GM19467 (cell line): Measurements from ENCODE around the gene AGBL3.

ENCODE experiments used
- ATAC-seq: cut with Tn5 transposase; IDR thresholded peaks from one replicate; pipeline ENCODE4 v1.9.1; 2021; ENCODE audit warnings: mild to moderate bottlenecking, moderate library complexity; ENCODE audit not compliant: unreplicated experiment

AGBL3 gene

DNA sequence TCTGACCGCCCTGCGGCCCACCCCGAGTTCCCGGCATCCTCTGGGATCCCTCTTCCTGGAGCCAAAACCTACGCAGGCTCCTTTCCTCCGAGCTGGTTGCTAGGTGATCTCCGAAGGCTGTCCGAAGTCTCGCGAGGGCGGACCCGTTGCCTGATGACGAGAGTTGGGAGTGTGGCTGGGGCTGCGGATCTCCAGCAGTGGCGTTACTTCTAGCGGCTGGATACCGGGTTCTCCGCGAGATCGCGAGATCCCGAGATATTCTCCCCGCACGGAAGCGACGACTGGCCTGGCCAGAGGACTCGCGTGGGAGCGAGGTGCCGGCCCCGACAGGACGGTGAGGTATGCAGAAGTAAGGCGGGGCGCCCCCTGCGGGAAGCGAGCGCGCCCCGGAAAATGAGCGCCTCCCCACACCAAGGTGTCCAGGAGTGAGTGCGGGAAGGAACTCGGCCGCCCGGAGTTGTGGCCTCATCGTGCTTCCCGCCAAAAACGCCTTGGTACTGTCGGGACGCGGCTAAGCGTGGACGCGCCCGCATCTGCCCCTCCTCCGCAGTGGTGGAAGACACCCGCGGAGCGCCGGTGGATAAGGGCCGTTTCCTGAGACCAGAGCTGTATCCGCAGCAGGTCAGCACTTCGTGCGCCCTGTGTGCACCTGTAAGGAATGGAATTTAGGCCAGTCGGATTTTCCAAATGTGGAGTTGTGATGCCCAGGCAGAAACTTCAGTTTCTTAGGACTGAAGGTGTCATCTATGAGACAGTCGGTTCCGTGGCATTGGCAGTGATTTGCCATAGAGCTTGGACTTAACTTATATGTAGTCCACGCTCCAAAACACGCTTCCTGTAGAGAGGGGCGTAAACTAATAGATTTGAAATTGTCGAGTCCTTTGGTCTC, at the start of gene AGBL3:
Gene AGBL3 (plus strand): TSS at position 146 of the 889 bp plus-strand sequence. CDS start 1,426 bp downstream, outside the sequence.
- ATAC-seq: peak; percentile 88

DNA sequence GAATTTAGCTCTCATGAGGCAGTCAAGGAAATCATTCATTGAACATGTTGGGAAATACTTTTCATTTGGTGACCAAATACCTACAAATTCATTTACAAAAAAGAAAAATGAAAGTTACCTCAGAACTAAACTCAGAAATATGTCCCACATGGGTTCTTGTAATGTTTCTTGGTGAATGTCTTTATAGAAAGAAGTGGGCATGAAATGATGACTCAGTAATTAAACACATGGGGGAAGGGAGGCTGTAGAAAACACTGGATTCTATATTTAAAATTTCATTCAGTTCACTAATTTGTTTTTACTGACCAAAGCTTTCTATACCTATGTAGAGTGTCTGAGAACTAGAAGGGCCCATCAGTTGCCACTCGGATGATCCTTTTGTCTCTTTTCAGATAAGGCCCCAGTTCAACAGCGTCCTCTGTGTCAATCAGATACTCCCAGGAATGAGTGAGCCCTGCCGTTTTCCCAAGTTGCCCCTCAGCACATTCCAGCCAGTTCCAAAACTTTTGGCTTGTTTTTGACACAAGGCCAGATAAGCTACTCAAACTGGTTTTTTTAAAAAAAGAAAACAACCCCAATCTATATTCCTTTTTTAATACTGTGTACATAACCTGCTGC, 49.3 kb upstream of the AGBL3 start:
- ATAC-seq: no peak

DNA sequence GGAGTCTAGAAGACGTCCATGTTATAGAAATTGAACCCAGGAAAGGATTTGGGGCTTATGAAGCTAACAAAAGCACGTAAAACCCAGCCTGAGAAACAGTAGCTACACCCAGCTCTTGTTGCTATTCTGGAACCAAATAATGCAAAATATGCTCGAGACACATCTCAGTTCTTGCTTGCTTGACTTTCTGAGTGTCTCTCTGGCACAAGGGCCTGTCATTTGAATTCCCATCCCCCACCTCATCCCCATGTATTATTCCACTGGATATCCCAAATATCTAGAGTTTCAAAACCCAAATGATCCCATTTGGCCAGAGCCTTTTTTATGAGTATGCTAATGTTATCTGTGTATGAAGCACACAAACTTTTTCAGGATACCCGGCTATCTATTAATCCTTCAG, 48.2 kb upstream of the AGBL3 start:
- ATAC-seq: no peak

DNA sequence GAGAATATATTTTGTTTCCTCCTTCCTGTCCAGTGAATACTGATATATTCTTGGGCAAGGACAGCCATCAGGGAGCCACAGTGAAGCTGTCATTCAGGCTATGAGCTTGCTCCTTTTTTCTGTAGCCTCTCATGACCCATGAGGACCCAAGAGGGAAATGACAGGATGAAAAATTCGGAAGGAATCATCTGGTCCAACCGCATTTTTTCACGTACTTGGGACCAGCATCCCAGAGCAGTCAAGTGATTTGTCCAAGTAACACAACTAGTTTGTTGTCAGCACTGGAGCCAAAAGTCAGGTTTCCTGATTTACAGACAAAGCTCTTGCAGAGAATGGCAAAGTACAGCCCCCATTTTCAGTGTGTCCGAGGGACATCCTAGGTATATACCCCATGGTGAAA, 47.2 kb upstream of the AGBL3 start:
- ATAC-seq: no peak

DNA sequence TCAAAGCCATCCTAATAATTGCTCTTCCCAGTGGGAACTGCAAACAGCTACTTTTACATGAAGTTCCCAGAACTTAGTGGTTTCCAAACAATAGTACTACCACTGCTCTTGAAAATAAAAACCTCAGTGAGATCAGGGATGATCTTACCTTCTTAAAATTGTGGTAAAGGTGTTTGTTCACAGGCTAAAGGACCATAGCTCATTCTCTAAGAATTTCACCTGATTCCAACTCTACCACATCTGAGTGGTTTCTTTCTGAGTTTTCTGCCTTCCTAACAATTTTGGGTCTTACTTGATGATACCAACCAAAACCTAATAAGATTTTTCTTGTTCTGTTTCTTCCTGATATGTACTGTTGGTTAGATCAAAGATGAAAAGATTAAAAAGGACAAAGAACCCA, 45.6 kb upstream of the AGBL3 start:
- ATAC-seq: no peak

DNA sequence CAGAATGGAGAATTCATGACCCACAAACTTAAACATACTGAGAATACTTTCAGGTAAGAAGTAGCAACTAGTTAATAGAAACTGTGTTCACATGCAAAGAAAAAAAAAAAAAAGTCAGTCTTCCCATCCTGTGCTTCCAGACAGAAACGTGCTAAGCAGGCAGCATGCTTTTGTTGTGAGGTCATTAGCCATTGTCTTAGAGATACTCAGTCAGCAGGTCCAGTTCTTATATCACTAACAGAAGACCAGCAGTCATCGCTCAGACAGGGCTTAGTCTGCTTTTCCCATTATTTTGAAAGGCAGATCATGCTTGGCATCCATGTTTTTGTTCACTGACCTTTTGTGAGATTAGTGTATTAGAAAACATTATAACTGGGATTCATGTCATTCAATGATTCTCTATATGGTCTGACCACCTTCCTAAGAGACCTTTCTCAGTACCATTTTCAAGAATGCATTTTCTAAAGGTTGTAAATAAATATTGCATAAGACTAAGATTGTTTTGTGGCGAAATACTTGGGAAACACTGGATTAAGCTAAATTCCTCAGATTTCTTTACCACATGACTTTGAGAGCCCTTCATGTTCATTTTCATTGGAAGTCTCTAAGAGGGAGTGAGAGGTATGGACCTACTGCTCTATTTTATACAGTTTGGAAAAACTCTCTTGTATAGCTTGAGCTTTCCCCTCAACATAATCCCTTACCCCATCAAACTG, 45.0 kb upstream of the AGBL3 start:
- ATAC-seq: no peak

DNA sequence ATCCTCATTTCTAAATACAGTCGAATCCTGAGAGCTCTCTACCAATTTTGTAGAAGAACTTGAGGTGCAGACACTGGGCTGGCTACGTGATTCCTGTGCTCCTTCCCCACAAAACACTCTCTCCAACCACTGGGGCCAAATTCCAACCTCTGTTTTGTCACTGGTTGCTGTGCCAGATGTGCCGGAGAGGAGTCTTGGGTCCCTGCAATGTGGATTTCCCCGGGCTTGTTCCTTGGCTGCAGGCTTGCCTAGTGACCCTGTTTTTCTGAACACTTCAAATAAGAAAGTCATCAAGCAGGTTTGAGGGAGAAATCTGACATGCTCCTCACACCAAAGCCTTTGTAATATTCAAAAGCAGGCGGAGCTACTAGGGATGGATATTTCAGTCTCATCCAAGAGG, 44.4 kb upstream of the AGBL3 start:
- ATAC-seq: no peak

DNA sequence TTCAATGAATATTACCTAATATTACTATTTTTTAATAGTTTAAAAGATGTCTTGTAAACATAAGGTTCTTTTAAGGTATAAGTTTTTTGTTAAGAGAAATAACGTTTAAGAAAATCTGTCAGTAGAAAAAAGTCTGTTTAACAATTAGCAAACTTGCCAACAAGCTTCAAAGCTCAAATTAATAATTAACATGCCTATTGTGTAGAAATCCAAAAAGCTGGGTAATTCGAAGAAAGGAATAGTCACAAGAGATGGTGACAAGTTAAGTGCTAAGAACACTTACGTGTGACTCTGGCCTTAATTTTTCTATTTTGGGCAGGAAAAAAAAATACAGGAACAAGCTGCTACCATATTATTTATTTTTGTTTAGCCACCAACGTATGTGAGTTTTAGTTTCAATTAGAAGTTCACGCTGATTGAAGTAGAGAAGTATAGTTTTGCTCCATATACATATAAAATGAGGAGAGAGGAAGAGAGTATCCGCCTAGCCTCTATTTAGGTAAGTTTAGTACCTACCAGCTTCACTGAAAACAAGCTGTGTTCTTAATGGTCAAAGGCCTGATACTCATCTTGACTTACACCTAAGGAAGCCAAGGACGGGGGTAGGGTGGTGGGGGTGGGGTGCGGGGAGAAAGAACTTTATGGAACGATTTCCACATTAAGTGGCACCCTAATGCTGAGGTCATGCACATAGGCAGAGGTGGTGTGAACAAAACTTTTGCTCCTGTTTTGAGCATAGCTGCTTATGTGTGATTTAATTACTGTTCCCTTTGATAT, 43.4 kb upstream of the AGBL3 start:
- ATAC-seq: no peak

DNA sequence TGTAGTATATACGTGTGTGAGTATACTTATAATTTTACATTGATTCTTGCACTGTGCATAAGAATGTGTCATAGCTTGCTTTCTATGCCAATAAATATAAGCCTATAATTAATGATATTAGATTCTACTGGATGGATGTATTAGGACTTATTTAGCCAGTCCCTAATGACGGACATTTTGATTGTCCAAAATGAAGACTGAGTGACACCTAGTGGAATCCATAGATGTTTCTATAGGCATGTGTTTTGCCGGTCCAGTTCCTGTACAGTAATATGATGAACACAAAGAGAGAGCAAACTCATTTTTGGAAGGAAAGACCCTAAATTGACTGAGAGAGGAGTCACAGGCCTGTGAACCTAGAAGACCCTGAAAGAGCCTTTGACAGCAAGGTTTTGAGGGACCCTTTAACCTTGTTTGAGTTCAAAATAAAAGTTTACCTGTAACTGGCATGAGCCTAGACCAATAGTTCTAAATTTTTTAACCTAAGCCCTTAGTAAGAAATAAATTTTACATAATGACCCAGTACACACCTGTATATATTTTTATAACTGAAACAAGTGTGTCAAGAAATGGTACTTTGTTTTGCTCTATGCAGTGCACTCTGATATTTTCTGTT, 42.4 kb upstream of the AGBL3 start:
- ATAC-seq: peak; percentile 65

DNA sequence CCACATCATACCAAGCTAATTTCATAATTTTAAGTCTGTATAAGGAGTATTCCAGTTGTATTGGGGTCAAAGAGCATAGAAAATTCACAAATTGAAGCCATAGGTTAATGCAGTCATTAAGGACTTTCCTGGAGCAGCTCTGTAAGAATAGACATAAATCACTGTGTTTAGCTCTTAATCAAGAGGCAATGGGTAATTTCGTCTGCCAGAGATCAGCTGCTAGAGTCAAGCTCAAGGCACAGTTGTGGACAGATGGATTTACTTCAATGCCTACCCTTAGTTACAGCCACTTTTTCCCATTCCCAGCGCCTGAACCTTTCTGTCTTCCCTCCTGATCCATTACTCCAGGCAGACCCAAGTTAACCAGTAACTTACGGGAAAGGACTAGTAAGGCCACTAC, 40.6 kb upstream of the AGBL3 start:
- no peak for ATAC-seq

DNA sequence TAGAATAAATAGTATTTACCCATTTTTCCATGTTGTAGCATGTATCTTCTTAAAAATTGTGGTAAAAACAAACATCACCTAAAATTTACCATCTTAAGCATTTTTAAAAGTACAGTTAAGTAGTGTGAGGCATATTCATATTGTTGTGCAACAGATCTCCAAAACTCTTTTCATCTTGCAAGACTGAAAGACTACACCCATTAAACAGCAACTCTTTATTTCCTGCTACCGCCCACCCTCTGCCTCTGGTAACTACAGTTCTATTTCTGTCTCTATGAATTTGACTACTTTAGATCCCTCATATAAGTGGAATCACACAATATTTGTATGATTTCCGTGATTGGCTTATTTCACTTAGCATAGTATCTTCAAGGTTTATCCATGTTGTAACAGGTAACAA, 40.0 kb upstream of the AGBL3 start:
- no peak for ATAC-seq

DNA sequence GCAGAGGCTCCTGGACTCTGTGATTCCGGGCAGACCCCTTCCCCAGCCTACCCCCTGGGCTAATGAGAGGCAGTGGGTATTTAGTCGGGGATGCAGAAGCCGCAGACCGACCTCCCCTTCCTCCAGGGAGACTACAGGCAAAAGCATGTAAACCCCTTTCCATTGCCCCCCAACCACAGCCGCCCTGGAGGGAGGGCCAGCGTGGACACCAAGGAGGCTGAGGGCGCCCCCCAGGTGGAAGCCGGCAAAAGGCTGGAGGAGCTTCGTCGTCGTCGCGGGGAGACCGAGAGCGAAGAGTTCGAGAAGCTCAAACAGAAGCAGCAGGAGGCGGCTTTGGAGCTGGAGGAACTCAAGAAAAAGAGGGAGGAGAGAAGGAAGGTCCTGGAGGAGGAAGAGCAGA, 39.0 kb upstream of the AGBL3 start:
- no peak for ATAC-seq

DNA sequence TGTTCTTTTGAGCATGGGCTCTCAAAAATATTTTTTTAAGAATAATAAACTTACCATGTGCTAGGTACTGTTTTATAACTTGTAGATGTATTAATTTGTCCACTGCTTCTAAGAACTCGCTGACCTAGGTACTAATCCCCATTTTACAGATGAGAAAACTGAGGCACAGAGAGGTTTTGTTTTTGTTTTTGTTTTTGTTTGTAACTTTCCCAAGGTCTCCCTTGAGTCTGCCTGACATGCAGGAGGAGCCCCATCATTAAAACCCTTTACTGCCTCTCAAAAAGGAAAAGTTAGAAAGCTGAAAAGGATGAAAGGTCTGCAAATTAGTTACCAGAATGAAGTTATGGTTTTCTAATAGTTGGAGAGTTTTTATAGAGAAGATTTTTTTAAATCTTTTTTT, 38.5 kb upstream of the AGBL3 start:
- ATAC-seq: no peak

DNA sequence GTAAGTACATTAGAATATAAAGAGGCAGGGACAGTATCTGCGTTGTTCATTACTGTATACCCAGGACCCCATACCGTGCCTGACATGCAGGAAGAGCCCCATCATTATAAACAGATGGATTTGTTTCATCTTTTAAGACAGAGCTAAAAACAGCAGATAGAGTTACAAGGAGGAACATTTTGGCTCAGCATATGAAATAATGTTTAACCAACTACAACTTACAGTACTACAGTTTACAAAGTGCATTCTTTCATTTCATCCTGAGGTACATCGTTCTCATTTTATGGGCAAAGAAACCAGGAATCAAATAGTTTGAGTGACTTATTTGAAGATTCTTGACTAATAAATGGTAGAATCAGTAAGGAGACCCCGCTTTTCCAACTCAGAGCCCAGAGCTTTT, 38.1 kb upstream of the AGBL3 start:
- ATAC-seq: no peak

DNA sequence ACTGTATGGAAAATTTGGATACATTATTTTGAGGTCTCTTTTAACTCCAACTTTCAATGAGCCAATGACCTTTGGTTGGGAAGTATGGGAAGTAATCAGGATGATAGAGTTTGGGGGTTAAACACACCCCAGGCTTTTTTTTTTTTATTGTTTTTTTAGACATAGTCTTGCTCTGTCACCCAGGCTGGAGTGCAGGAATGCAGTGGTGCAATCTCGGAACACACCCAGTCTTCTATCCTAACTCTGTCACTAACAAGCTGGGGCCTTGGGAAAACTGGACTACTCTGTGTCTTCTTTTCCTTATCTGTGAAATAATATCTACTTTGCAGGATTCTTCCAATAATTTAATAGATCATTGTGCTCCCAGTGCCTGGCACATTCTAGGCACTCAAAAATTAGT, 37.6 kb upstream of the AGBL3 start:
- ATAC-seq: no peak

DNA sequence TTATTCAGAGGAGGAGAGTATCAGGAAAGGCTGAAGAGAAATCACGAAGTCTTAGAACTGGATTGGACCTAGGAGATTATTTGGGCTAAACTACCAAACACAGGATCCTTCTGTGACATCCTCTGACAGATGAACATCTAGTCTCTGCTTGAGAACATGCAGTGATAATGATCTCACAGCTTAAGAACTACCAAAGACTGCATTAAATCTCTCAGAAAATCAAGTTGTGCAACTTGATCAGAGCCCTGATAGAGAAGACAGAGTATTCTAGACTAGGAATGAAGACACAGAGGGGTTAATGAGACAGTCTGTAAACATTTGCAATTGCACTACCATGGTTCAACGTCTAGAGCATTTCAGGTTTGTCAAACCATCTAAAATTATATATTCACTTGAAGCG, 37.1 kb upstream of the AGBL3 start:
- no peak for ATAC-seq

DNA sequence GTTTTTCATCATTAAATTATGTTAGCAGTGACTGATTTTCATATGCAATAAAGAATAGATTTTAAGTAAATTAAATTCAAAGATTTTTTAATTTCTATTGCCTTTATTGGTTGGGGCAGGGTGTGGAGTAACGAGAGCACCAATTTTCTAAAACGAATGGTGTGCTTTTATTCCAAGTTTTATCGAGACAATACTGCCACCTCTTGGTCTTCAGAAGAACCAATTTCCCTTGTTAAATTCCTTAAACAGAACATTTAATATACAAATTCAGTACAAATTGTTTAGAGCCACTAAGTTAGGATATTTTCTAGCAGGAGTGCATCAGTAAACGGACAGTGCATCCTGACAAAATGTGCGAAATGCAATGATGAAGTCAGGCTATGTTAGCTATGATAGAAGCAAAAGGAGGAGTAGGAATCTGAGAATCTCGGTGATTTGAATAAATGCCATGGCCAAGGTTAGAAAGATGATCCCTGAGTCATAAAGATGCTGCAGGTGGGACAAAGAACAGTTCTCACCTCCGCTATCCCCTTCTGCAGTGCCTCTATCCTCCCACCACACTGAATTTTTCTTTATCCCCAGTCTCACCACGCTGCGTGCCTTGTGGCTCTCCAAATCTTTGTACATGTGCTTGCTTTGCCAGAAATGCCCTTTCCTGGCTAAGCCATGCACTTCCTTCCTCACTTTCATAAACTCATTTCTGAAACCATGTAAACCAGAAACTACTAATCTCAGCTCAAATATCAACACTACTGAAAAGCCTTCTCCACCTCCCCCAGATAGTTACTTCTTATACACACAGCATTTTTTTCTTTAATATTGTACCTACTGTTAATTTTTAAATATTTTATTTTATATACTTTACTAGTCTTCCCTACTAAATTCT, 31.9 kb upstream of the AGBL3 start:
- no peak for ATAC-seq

DNA sequence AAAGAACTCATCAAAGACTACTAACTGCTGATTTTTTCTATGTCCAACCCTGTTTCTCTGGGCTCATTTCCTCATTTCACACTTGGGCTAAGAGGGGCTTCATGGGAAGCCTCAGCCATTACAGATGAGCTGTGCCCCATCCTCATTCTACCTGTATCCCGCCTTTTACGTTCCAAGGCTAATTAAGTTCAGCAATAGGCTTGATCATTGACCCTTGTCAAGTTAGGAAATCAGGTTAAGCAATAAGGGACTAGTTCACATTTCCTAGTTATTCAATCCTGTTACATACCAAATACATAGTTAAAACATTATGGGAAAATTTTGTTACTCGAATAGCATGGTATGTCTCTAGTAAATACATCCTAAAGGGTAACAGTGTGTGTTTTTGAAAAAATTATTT, 29.3 kb upstream of the AGBL3 start:
- ATAC-seq: no peak

DNA sequence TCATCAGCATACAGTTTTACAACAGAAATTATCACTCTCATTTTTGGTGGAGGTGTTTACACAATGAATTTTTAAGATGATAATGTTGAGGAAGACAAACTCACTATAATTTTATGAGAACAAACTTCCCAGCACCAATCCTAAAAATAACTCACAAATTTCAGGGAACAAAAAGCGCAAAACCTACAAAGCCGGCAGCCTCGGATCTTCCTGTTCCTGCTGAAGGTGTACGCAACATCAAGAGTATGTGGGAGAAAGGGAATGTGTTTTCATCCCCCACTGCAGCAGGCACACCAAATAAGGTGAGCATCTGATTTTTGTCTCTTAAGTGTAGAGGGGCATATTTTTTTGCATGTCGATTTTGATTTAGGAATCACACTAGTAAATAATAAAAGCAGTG, 26.5 kb upstream of the AGBL3 start:
- no peak for ATAC-seq
